Heart right ventricle (tissue), 16 donors: ENCODE measurements around the gene CFAP92. TPM values are rescaled to one million over a fixed set of nuclear protein-coding genes. Genes with fewer than 3 reads are reported as not detected.

ENCODE experiments used
- ATAC-seq, 8 donors: fragments of 200-7000 bp; cut with Tn5 transposase; one replicate each; pipeline ENCODE4 v1.9.1; 2020; ENCODE audit warnings: mild to moderate bottlenecking in 8 of 8, moderate library complexity in 8 of 8, moderate number of reproducible peaks in 1 of 8
- DNase-seq, 2 donors: peaks; one replicate each; pipeline ENCODE4 v3.0.0-alpha.2; 2020
- H3K27ac ChIP-seq, 10 donors: fragments of 200-600 bp; sonication (generic) in 2 of 10; one replicate each; pipeline versions ENCODE4 v1.5.0 to v1.8.0; 2020 to 2022; ENCODE audit warnings: mild to moderate bottlenecking in 3 of 10
- H3K27me3 ChIP-seq, 7 donors: fragments of 200-600 bp; one replicate each; pipeline ENCODE4 v1.8.0; 2021 to 2022; ENCODE audit warnings: mild to moderate bottlenecking in 2 of 7
- H3K36me3 ChIP-seq, 9 donors: fragments of 200-600 bp; sonication (generic) in 1 of 9; one replicate each; pipeline versions ENCODE4 v1.5.0 to v1.8.0; 2020 to 2022; ENCODE audit warnings: mild to moderate bottlenecking in 2 of 9
- H3K4me1 ChIP-seq, 9 donors: fragments of 200-600 bp; sonication (generic) in 1 of 9; one replicate each; pipeline versions ENCODE4 v1.5.0 to v1.8.0; 2020 to 2022; ENCODE audit warnings: mild to moderate bottlenecking in 4 of 9
- H3K4me3 ChIP-seq, 10 donors: fragments of 200-600 bp; sonication (generic) in 2 of 10; one replicate each; pipeline versions ENCODE4 v1.5.0 to v1.8.0; 2020 to 2022; ENCODE audit warnings: mild to moderate bottlenecking in 7 of 10, moderate library complexity in 2 of 10
- H3K9me3 ChIP-seq, 11 donors: fragments of 200-600 bp in 10 of 11; sonication (generic) in 2 of 11; one replicate each; pipeline versions ENCODE4 v1.5.0 to v1.8.0; 2013 to 2022; ENCODE audit warnings: mild to moderate bottlenecking in 2 of 11, control low read depth in 1 of 11, moderate library complexity in 1 of 11
- CTCF ChIP-seq, 9 donors: fragments of 200-600 bp; sonication (generic) in 2 of 9; IDR thresholded peaks; one replicate each; pipeline versions ENCODE4 v1.5.0 to v1.8.0; 2021 to 2022; ENCODE audit warnings: antibody characterized with exemption in 9 of 9, mild to moderate bottlenecking in 5 of 9, moderate library complexity in 1 of 9
- WGBS, 2 donors: extraction: QIAGEN DNeasy Blood & Tissue Kit; methylation state at CpG; one replicate each; pipeline ENCODE4 v1.1.7; 2013; ENCODE audit warnings: inconsistent platforms in 1 of 2; 5-methylcytosine and 5-hydroxymethylcytosine counted together
- intact Hi-C, 10 donors: fragments of 100-400 bp; cut with DNase I; formaldehyde crosslinking; loops; one replicate each; pipeline versions ENCODE4 v1.11.1 to v1.14.2; 2022
- polyA plus RNA-seq, 2 donors: library from polyadenylated mRNA; stranded (reverse); fragments of 200-250 nt; gene quantifications; one replicate each; pipeline ENCODE4 v1.2.3, GENCODE V29; 2013
- total RNA-seq, 10 donors: library from RNA; stranded (reverse); fragmentation: NEBNext Ultra II Directional in 3 of 10; extraction: Animal tissue kit (Norgen Biotek cat#: 25700) in 3 of 10; gene quantifications; one replicate each; pipeline versions ENCODE4 v1.2.1 to v1.2.4, GENCODE V29; 2021 to 2023
- donor health status: Arrhythmogenic right ventricular cardiomyopathy.
- donor health status: ischemic (EF 13 %, LVEDD 7.1; RV severe dilation, severe dysfunction).
- donor health status: healthy with polysubstance abuse.
- donor health status: DM: no; HTN: yes; CAD: no.
- donor health status: DM: no; HTN: no; CAD: no.
- donor health status: ischemic (EF 25% LVEDD 6.9; RV normal size, moderate dysfunction).
- donor health status: ischemic (EF 25% LVEDD 5.7; RV mildly dilated, moderate dysfunction).
- donor health status: healthy.
- donor health status: DM: yes; HTN: yes; CAD: no.
- donor health status: Ischemic cardiomyopathy.
- donor health status: ischemic (EF 35%, LVEDD 5.7; RV mildly dilated, moderate dysfunction).
- donor health status: nonischemic (EF 11% LVEDD 7.7; RV severe dilation, severe dysfunction).
- donor health status: DM: yes; HTN: yes; CAD: no.
- donor health status: PGD.
- donor health status: ischemic (EF 29% LVEDD 5.4; RV normal size, mild dysfunction).
- donor health status: nonischemic (EF 23%, LVEDD 6.1; RV moderate dilation, normal function).

The CFAP92 gene
- total and polyA plus RNA-seq, 12 donors = 0.12 to 1.2 (median 0.41) TPM

DNA sequence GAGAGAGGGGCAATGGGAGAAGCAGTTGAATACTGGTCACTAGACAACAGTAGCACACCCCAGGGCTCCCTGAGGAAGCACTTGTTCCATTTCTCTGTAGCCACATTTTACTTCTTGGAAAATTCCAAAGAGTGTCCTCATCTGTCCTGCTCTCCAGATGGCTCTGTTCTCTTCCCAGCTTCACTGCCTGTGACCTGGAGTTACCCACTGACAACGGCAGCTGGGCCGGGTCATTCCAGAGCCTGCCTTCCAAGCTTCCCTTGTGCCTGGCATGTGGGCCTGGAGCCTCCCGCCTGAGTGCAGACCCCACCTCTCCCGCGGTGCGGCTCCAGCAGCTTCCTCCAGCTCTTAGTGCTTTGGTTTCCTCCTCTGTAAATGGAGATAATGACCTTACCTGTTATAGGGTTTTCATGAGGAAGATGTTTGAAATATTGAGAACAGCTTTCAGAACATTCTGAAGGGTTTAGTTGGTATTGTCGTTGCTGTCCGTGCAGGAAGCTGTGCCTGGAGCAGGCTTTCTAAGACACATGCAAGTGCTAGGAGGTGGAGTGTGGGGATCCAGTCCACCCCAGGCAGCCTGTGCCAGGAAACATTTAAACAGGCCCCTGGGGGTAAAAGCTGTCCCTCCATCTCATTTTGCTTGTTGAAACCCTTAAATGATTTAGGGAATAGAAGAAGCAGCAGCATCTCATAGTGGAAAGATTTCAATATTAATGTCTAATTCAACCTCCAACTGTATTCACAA, 32.0 kb upstream of the CFAP92 start:
- Histone ChIP-seq H3K27me3 (no peaks in the 10 kb centered on the region), H3K9me3 (peaks cover 0 to 5% (median 0%) of the 10 kb centered on the region in 11 donors), H3K36me3 (peaks cover 0 to 2% (median 0%) of the 10 kb centered on the region in 9 donors), H3K4me3 (no peak overlapping the region), H3K4me1 (peaks cover 9 to 68% (median 34%) of the 10 kb centered on the region in 9 donors), H3K27ac (peak overlapping the region in 8 of 10 donors; percentile 55 to 93 (median 76))
- peak; percentile 45 to 62 (median 47) for ATAC-seq
- intact Hi-C loops = loop anchor here in 2 of 10 donors (2.0 to 5.0 kb wide), 3 partner anchors 21 to 55 kb away; partner anchors contain the start of gene CFAP92 (in 1 of the 2)
- TF ChIP-seq CTCF (IDR thresholded peaks at IDR 0.05) = no peak
- WGBS, 2 donors = 35 to 42% methylated on average over 8 of the region's 8 CpGs
- peak; percentile 70 to 74 for DNase-seq

DNA sequence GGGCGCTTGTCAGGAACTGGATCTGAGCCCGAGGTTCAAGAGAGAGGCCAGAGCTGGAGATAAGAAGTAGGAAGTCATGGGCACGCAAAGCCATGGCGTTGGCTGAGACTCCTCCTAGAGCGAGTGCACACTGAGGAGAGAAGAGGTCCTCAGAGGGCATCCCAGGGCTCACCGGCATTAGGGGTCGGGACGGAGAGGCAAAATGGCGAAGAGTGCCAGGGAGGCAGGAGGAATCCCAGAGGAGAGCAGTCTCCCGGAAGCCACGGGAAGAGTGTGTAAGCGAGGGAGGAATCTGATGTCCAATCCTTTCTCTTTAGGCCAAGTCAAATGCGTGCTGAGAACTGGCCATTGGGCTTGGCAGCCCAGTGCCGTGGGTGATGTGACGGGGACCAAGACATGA, 31.2 kb upstream of the CFAP92 start:
- H3K9me3 ChIP-seq = peaks cover 0 to 2% (median 0%) of the 10 kb centered on the region in 11 donors
- intact Hi-C loops = loop anchor here in 2 of 10 donors (2.0 to 5.0 kb wide), 3 partner anchors 20 to 54 kb away; partner anchors contain the start of gene CFAP92 (in 1 of the 2)
- H3K36me3 ChIP-seq = no peaks in the 10 kb centered on the region
- peak overlapping the region in 9 of 10 donors; percentile 24 to 93 (median 74) for H3K27ac ChIP-seq
- no peaks in the 10 kb centered on the region for H3K27me3 ChIP-seq
- WGBS, 2 donors = 78 to 87% methylated on average over 15 of the region's 15 CpGs
- ATAC-seq (no peak), DNase-seq (no peak)
- no peak for TF ChIP-seq CTCF (IDR thresholded peaks at IDR 0.05)
- peaks cover 9 to 73% (median 34%) of the 10 kb centered on the region in 9 donors for H3K4me1 ChIP-seq
- no peak overlapping the region for H3K4me3 ChIP-seq

GRCh38 chr3:129023909-129024308, 30.0 kb upstream of the CFAP92 start:
- H3K9me3 ChIP-seq = no peaks in the 10 kb centered on the region
- H3K27me3 ChIP-seq = no peaks in the 10 kb centered on the region
- peak overlapping the region in 9 of 10 donors; percentile 7 to 93 (median 72) for H3K27ac ChIP-seq
- H3K4me1 ChIP-seq = peaks cover 9 to 75% (median 34%) of the 10 kb centered on the region in 9 donors
- ATAC-seq = no peak
- TF ChIP-seq CTCF (IDR thresholded peaks at IDR 0.05) = peak in 5 of 9 donors; percentile 9 to 42 (median 22)
- H3K4me3 ChIP-seq = no peak overlapping the region
- no peaks in the 10 kb centered on the region for H3K36me3 ChIP-seq
- 73 to 81% methylated on average over 2 of the region's 2 CpGs for WGBS, 2 donors
- no peak for DNase-seq
- intact Hi-C loops = loop anchor here in 2 of 10 donors (2.0 kb wide), 2 partner anchors 19 to 53 kb away; no protein-coding TSS in a partner anchor

GRCh38 chr3:129023008-129023358, 29.1 kb upstream of the CFAP92 start:
- H3K9me3 ChIP-seq = no peaks in the 10 kb centered on the region
- peak overlapping the region; percentile 28 to 93 (median 69) for H3K27ac ChIP-seq
- WGBS, 2 donors = 69 to 74% methylated on average over 1 of the region's 1 CpG
- no peaks in the 10 kb centered on the region for H3K27me3 ChIP-seq
- ATAC-seq = no peak
- intact Hi-C loops = no loop called here
- no peak overlapping the region for H3K4me3 ChIP-seq
- no peak for TF ChIP-seq CTCF (IDR thresholded peaks at IDR 0.05)
- H3K36me3 ChIP-seq = no peaks in the 10 kb centered on the region
- no peak for DNase-seq
- H3K4me1 ChIP-seq = peaks cover 9 to 84% (median 41%) of the 10 kb centered on the region in 9 donors
